ENCODE measurements around the gene SH3RF2.
A peak's percentile ranks its signal among the peaks of the same experiment; 100 is the strongest.
"Not testable (repeated sequence)": the region's sequence is repeated elsewhere in the genome, so short reads cannot be mapped to it uniquely, and the experiment has no call there.

The SH3RF2 gene

GRCh38 chr5:146079695-146080373, 143.5 kb downstream of the SH3RF2 start:
- no peak for DNase-seq (ENCODE audit: low spot score)

GRCh38 chr5:146081556-146081955, 145.2 kb downstream of the SH3RF2 start:
- DNase-seq (ENCODE audit: low spot score), result no peak

- no peak for DNase-seq (ENCODE audit: low spot score)
Measured at GRCh38 chr5:146082798-146083197, 146.4 kb downstream of the SH3RF2 start.

- no peak for DNase-seq (ENCODE audit: low spot score)
Measured at GRCh38 chr5:146084376-146084775, 148.0 kb downstream of the SH3RF2 start.

GRCh38 chr5:146088098-146088497, 151.7 kb downstream of the SH3RF2 start:
- DNase-seq (ENCODE audit: low spot score), result no peak

- DNase-seq (ENCODE audit: low spot score), result no peak
Measured at GRCh38 chr5:146089287-146089686, 152.9 kb downstream of the SH3RF2 start.

GRCh38 chr5:146091881-146092280, 155.5 kb downstream of the SH3RF2 start:
- DNase-seq (ENCODE audit: low spot score), result no peak

- DNase-seq (ENCODE audit: low spot score), result no peak
Measured at GRCh38 chr5:146098047-146098446, 161.7 kb downstream of the SH3RF2 start.

- DNase-seq (ENCODE audit: low spot score), result no peak
Measured at GRCh38 chr5:146101646-146102045, 165.3 kb downstream of the SH3RF2 start.

- DNase-seq (ENCODE audit: low spot score), result no peak
Measured at GRCh38 chr5:146103594-146103993, 167.2 kb downstream of the SH3RF2 start.

GRCh38 chr5:146105477-146105876, 169.1 kb downstream of the SH3RF2 start, which contains the start of gene PLAC8L1:
Gene PLAC8L1 (minus strand): TSS chr5:146105577. CDS start chr5:146104311, 1,266 bp downstream.
- no peak for DNase-seq (ENCODE audit: low spot score)

- DNase-seq (ENCODE audit: low spot score), result no peak
Measured at GRCh38 chr5:146107901-146108300, 171.5 kb downstream of the SH3RF2 start.

GRCh38 chr5:146108870-146109269, 172.5 kb downstream of the SH3RF2 start:
- not testable (repeated sequence) for DNase-seq (ENCODE audit: low spot score)

- peak; percentile 26 for DNase-seq (ENCODE audit: low spot score)
Measured at GRCh38 chr5:146109379-146109778, 173.0 kb downstream of the SH3RF2 start.

- no peak for DNase-seq (ENCODE audit: low spot score)
Measured at GRCh38 chr5:146111409-146111808, 175.0 kb downstream of the SH3RF2 start.

- no peak for DNase-seq (ENCODE audit: low spot score)
Measured at GRCh38 chr5:146112476-146112875, 176.1 kb downstream of the SH3RF2 start.
